ENCODE results near the gene RNF144B. TPM values are rescaled to one million over a fixed set of nuclear protein-coding genes. Genes with fewer than 3 reads are reported as not detected.

The RNF144B gene
- total and polyA plus RNA-seq, 8 donors = 1.7 to 18.7 (median 6.1) TPM

GRCh38 chr6:18423426-18423825, 36.3 kb downstream of the RNF144B start:
- no peaks in the 10 kb centered on the region for H3K27me3 ChIP-seq
- no peak overlapping the region for H3K27ac ChIP-seq
- no peaks in the 10 kb centered on the region for H3K4me1 ChIP-seq
- no peak overlapping the region for H3K4me3 ChIP-seq
- no peaks in the 10 kb centered on the region for H3K36me3 ChIP-seq
- no peaks in the 10 kb centered on the region for H3K9me3 ChIP-seq
- FAIRE-seq = no peak
- 76 to 95% methylated on average over 3 of the region's 3 CpGs for WGBS, 2 donors
- no peak for ATAC-seq
- intact Hi-C loops (cut with DNase I) = no loop called here
- no peak for TF ChIP-seq CTCF (IDR thresholded peaks at IDR 0.05)
- DNase-seq = no peak

GRCh38 chr6:18424201-18424600, 37.1 kb downstream of the RNF144B start:
- WGBS, 2 donors = 70 to 75% methylated on average over 2 of the region's 2 CpGs
- H3K27me3 ChIP-seq = no peaks in the 10 kb centered on the region
- no peak overlapping the region for H3K4me3 ChIP-seq
- no peak for TF ChIP-seq CTCF (IDR thresholded peaks at IDR 0.05)
- no peaks in the 10 kb centered on the region for H3K4me1 ChIP-seq
- FAIRE-seq (no peak), ATAC-seq (no peak), DNase-seq (no peak)
- no peaks in the 10 kb centered on the region for H3K36me3 ChIP-seq
- no peak overlapping the region for H3K27ac ChIP-seq
- H3K9me3 ChIP-seq = no peaks in the 10 kb centered on the region
- intact Hi-C loops (cut with DNase I) = no loop called here

- ATAC-seq (no peak), FAIRE-seq (no peak), DNase-seq (no peak)
- Histone ChIP-seq H3K36me3 (no peaks in the 10 kb centered on the region), H3K9me3 (no peaks in the 10 kb centered on the region), H3K4me3 (no peak overlapping the region), H3K4me1 (no peaks in the 10 kb centered on the region), H3K27me3 (no peaks in the 10 kb centered on the region), H3K27ac (no peak overlapping the region)
- TF ChIP-seq CTCF (IDR thresholded peaks at IDR 0.05) = no peak
- 84 to 89% methylated on average over 2 of the region's 2 CpGs for WGBS, 2 donors
- intact Hi-C loops (cut with DNase I) = no loop called here
These were observed 38.1 kb downstream of the RNF144B start for GRCh38 chr6:18425218-18425617.

GRCh38 chr6:18427296-18427695, 40.1 kb downstream of the RNF144B start:
- H3K27ac ChIP-seq = no peak overlapping the region
- no peak for FAIRE-seq
- no peak overlapping the region for H3K4me3 ChIP-seq
- TF ChIP-seq CTCF (IDR thresholded peaks at IDR 0.05) = no peak
- no peak for DNase-seq
- no peaks in the 10 kb centered on the region for H3K27me3 ChIP-seq
- H3K4me1 ChIP-seq = peaks cover 0 to 5% (median 0%) of the 10 kb centered on the region in 3 donors
- WGBS, 2 donors = 77 to 84% methylated on average over 2 of the region's 2 CpGs
- H3K36me3 ChIP-seq = no peaks in the 10 kb centered on the region
- ATAC-seq = no peak
- H3K9me3 ChIP-seq = no peaks in the 10 kb centered on the region
- intact Hi-C loops (cut with DNase I) = no loop called here

GRCh38 chr6:18429655-18430297, 42.6 kb downstream of the RNF144B start:
- Histone ChIP-seq H3K4me1 (peaks cover 0 to 5% (median 0%) of the 10 kb centered on the region in 3 donors), H3K27ac (no peak overlapping the region), H3K4me3 (no peak overlapping the region), H3K36me3 (no peaks in the 10 kb centered on the region), H3K27me3 (no peaks in the 10 kb centered on the region), H3K9me3 (no peaks in the 10 kb centered on the region)
- FAIRE-seq = no peak
- no peak for ATAC-seq
- no peak for TF ChIP-seq CTCF (IDR thresholded peaks at IDR 0.05)
- no peak for DNase-seq
- 72 to 95% methylated on average over 4 of the region's 4 CpGs for WGBS, 2 donors
- intact Hi-C loops (cut with DNase I) = no loop called here

Measured in pancreas (tissue), 10 donors.